Activated naive CD8-positive, alpha-beta T cell (primary cell): ENCODE measurements around the gene POU3F3.

ENCODE experiments used
- H3K27ac Mint-ChIP-seq: one replicate; pipeline ENCODE4 v1.8.0; 2021; ENCODE audit warnings: mixed read lengths
- H3K27me3 Mint-ChIP-seq: one replicate; pipeline ENCODE4 v1.8.0; 2021; ENCODE audit warnings: mixed read lengths
- H3K36me3 Mint-ChIP-seq: one replicate; pipeline ENCODE4 v1.8.0; 2021; ENCODE audit warnings: mixed read lengths
- H3K4me1 Mint-ChIP-seq: one replicate; pipeline ENCODE4 v1.8.0; 2021; ENCODE audit warnings: low read depth, mixed read lengths
- H3K4me3 Mint-ChIP-seq: one replicate; pipeline ENCODE4 v1.8.0; 2021; ENCODE audit warnings: mild to moderate bottlenecking, mixed read lengths
- H3K9me3 Mint-ChIP-seq: one replicate; pipeline ENCODE4 v1.8.0; 2021; ENCODE audit warnings: low read depth, mixed read lengths

Gene POU3F3

GRCh38 chr2:104854498-104855220 is 744 bp downstream of the POU3F3 start:
- H3K27me3 Mint-ChIP-seq: peaks cover 55% of the 10 kb centered on the region
- H3K36me3 Mint-ChIP-seq: no peaks in the 10 kb centered on the region
- peaks cover 4% of the 10 kb centered on the region for H3K9me3 Mint-ChIP-seq
- peak overlapping the region; percentile 76 for H3K27ac Mint-ChIP-seq
- H3K4me1 Mint-ChIP-seq: peaks cover 44% of the 10 kb centered on the region
- peak overlapping the region; percentile 92 for H3K4me3 Mint-ChIP-seq

GRCh38 chr2:104855221-104856085 is 1.5 kb downstream of the POU3F3 start:
- no peak overlapping the region for H3K4me3 Mint-ChIP-seq
- H3K4me1 Mint-ChIP-seq: peaks cover 41% of the 10 kb centered on the region
- H3K27me3 Mint-ChIP-seq: peaks cover 55% of the 10 kb centered on the region
- peaks cover 4% of the 10 kb centered on the region for H3K9me3 Mint-ChIP-seq
- H3K27ac Mint-ChIP-seq: no peak overlapping the region
- H3K36me3 Mint-ChIP-seq: no peaks in the 10 kb centered on the region

GRCh38 chr2:104856086-104856972 is 2.4 kb downstream of the POU3F3 start:
- H3K9me3 Mint-ChIP-seq: peaks cover 4% of the 10 kb centered on the region
- peaks cover 54% of the 10 kb centered on the region for H3K27me3 Mint-ChIP-seq
- H3K36me3 Mint-ChIP-seq: no peaks in the 10 kb centered on the region
- H3K4me1 Mint-ChIP-seq: peaks cover 38% of the 10 kb centered on the region
- peak overlapping the region; percentile 76 for H3K4me3 Mint-ChIP-seq
- no peak overlapping the region for H3K27ac Mint-ChIP-seq

GRCh38 chr2:104856973-104857261 is 3.0 kb downstream of the POU3F3 start:
- Mint-ChIP-seq H3K27ac (no peak overlapping the region), H3K9me3 (peaks cover 4% of the 10 kb centered on the region), H3K36me3 (no peaks in the 10 kb centered on the region), H3K4me1 (peaks cover 34% of the 10 kb centered on the region), H3K27me3 (peaks cover 54% of the 10 kb centered on the region), H3K4me3 (peak overlapping the region; percentile 76)

- Mint-ChIP-seq H3K36me3 (no peaks in the 10 kb centered on the region), H3K27ac (no peak overlapping the region), H3K27me3 (peaks cover 55% of the 10 kb centered on the region), H3K4me3 (peak overlapping the region; percentile 69), H3K4me1 (peaks cover 34% of the 10 kb centered on the region), H3K9me3 (peaks cover 4% of the 10 kb centered on the region)
Measured at GRCh38 chr2:104857262-104858005, 3.5 kb downstream of the POU3F3 start.

GRCh38 chr2:104858006-104858978 is 4.4 kb downstream of the POU3F3 start:
- Mint-ChIP-seq H3K4me3 (peak overlapping the region; percentile 38), H3K27ac (no peak overlapping the region)

GRCh38 chr2:104859291-104859765 is 5.4 kb downstream of the POU3F3 start:
- Mint-ChIP-seq H3K9me3 (peaks cover 4% of the 10 kb centered on the region), H3K27ac (no peak overlapping the region), H3K27me3 (peaks cover 51% of the 10 kb centered on the region), H3K4me1 (peaks cover 25% of the 10 kb centered on the region), H3K4me3 (no peak overlapping the region), H3K36me3 (no peaks in the 10 kb centered on the region)

More at GRCh38 chr2:104858006-104858978, 4.4 kb downstream of the POU3F3 start:
- H3K4me1 Mint-ChIP-seq: peaks cover 28% of the 10 kb centered on the region
- H3K27me3 Mint-ChIP-seq: peaks cover 53% of the 10 kb centered on the region
- H3K9me3 Mint-ChIP-seq: peaks cover 4% of the 10 kb centered on the region
- H3K36me3 Mint-ChIP-seq: no peaks in the 10 kb centered on the region

- peaks cover 21% of the 10 kb centered on the region for H3K4me1 Mint-ChIP-seq
- H3K9me3 Mint-ChIP-seq: peaks cover 4% of the 10 kb centered on the region
- H3K27ac Mint-ChIP-seq: no peak overlapping the region
- no peaks in the 10 kb centered on the region for H3K36me3 Mint-ChIP-seq
- peaks cover 49% of the 10 kb centered on the region for H3K27me3 Mint-ChIP-seq
- H3K4me3 Mint-ChIP-seq: no peak overlapping the region
Measured at GRCh38 chr2:104859766-104860450, 6.0 kb downstream of the POU3F3 start.

GRCh38 chr2:104860451-104860790 is 6.5 kb downstream of the POU3F3 start:
- no peak overlapping the region for H3K4me3 Mint-ChIP-seq
- peaks cover 52% of the 10 kb centered on the region for H3K27me3 Mint-ChIP-seq
- peaks cover 4% of the 10 kb centered on the region for H3K9me3 Mint-ChIP-seq
- no peaks in the 10 kb centered on the region for H3K36me3 Mint-ChIP-seq
- H3K27ac Mint-ChIP-seq: no peak overlapping the region
- H3K4me1 Mint-ChIP-seq: peaks cover 21% of the 10 kb centered on the region

GRCh38 chr2:104861351-104862057 is 7.6 kb downstream of the POU3F3 start:
- Mint-ChIP-seq H3K27ac (no peak overlapping the region), H3K4me1 (peaks cover 18% of the 10 kb centered on the region)

GRCh38 chr2:104862058-104862941 is 8.4 kb downstream of the POU3F3 start:
- peaks cover 4% of the 10 kb centered on the region for H3K9me3 Mint-ChIP-seq
- no peaks in the 10 kb centered on the region for H3K36me3 Mint-ChIP-seq
- no peak overlapping the region for H3K27ac Mint-ChIP-seq
- H3K4me3 Mint-ChIP-seq: peak overlapping the region; percentile 63
- peaks cover 63% of the 10 kb centered on the region for H3K27me3 Mint-ChIP-seq
- H3K4me1 Mint-ChIP-seq: peaks cover 15% of the 10 kb centered on the region

More at GRCh38 chr2:104861351-104862057, 7.6 kb downstream of the POU3F3 start:
- H3K36me3 Mint-ChIP-seq: no peaks in the 10 kb centered on the region
- H3K27me3 Mint-ChIP-seq: peaks cover 61% of the 10 kb centered on the region
- H3K9me3 Mint-ChIP-seq: peaks cover 4% of the 10 kb centered on the region
- no peak overlapping the region for H3K4me3 Mint-ChIP-seq

GRCh38 chr2:104863146-104863467 is 9.2 kb downstream of the POU3F3 start:
- Mint-ChIP-seq H3K27me3 (peaks cover 61% of the 10 kb centered on the region), H3K27ac (no peak overlapping the region), H3K4me3 (no peak overlapping the region), H3K36me3 (no peaks in the 10 kb centered on the region), H3K4me1 (peaks cover 11% of the 10 kb centered on the region), H3K9me3 (peaks cover 3% of the 10 kb centered on the region)
